Liver (tissue), 9 donors: Measurements from ENCODE around the gene XXYLT1. TPM values are rescaled to one million over a fixed set of nuclear protein-coding genes. Genes with fewer than 3 reads are reported as not detected.

ENCODE experiments used
- DNase-seq: peaks from one replicate; pipeline ENCODE4 v3.0.0-alpha.2; 2017; ENCODE audit warnings: low spot score
- H3K27ac ChIP-seq, 2 donors: one replicate each; pipeline ENCODE4 v1.7.0; 2013; ENCODE audit warnings: inconsistent platforms in 2 of 2, low read length in 2 of 2, control low read depth in 1 of 2, low read depth in 1 of 2, mild to moderate bottlenecking in 1 of 2
- H3K27me3 ChIP-seq, 4 donors: one replicate each; pipeline versions ENCODE4 v1.6.1 to v1.7.0; 2013; ENCODE audit warnings: low read length in 3 of 4, inconsistent platforms in 1 of 4, mild to moderate bottlenecking in 1 of 4, moderate library complexity in 1 of 4; ENCODE audit not compliant: control insufficient read depth in 4 of 4, insufficient read depth in 4 of 4
- H3K36me3 ChIP-seq, 4 donors: one replicate each; pipeline versions ENCODE4 v1.6.1 to v1.7.0; 2013; ENCODE audit warnings: low read length in 3 of 4, mild to moderate bottlenecking in 3 of 4, low read depth in 1 of 4, moderate library complexity in 1 of 4; ENCODE audit not compliant: control insufficient read depth in 4 of 4, insufficient read depth in 3 of 4
- H3K4me1 ChIP-seq, 4 donors: one replicate each; pipeline versions ENCODE4 v1.6.1 to v1.7.0; 2013; ENCODE audit warnings: low read length in 3 of 4, mild to moderate bottlenecking in 3 of 4, moderate library complexity in 1 of 4; ENCODE audit not compliant: control insufficient read depth in 4 of 4, insufficient read depth in 4 of 4
- H3K4me3 ChIP-seq, 3 donors: one replicate each; pipeline versions ENCODE4 v1.6.1 to v1.7.0; 2013; ENCODE audit warnings: low read length in 3 of 3, control low read depth in 1 of 3, low read depth in 1 of 3, mild to moderate bottlenecking in 1 of 3
- H3K9ac ChIP-seq, 2 donors: one replicate each; pipeline ENCODE4 v1.7.0; 2013; ENCODE audit warnings: low read length in 2 of 2, mild to moderate bottlenecking in 2 of 2, moderate library complexity in 2 of 2, control low read depth in 1 of 2, low read depth in 1 of 2
- H3K9me3 ChIP-seq, 4 donors: one replicate each; pipeline versions ENCODE4 v1.6.1 to v1.7.0; 2013; ENCODE audit warnings: low read length in 3 of 4; ENCODE audit not compliant: control insufficient read depth in 4 of 4
- ATF3 ChIP-seq: IDR thresholded peaks from 2 replicates; pipeline ENCODE4 v1.6.1; 2016; ENCODE audit warnings: antibody characterized with exemption
- CTCF ChIP-seq: fragments of 150-350 bp; IDR thresholded peaks from 2 replicates; pipeline ENCODE4 v1.5.1; 2017; ENCODE audit warnings: improper control_type of control experiment, low read depth, low read length; ENCODE audit not compliant: missing input control
- EGR1 ChIP-seq, 2 donors: IDR thresholded peaks; 2 replicates each; pipeline ENCODE4 v1.6.1; 2016 to 2018; ENCODE audit warnings: antibody characterized with exemption in 2 of 2, low read depth in 2 of 2
- FOXA1 ChIP-seq: IDR thresholded peaks from 2 replicates; pipeline ENCODE4 v1.6.1; 2016; ENCODE audit warnings: antibody characterized with exemption
- FOXA2 ChIP-seq: IDR thresholded peaks from 2 replicates; pipeline ENCODE4 v1.6.1; 2016; ENCODE audit warnings: antibody characterized with exemption
- GABPA ChIP-seq, 2 donors: IDR thresholded peaks in 1 of 2; conservative IDR thresholded peaks in 1 of 2; 2 replicates each; pipeline ENCODE4 v1.6.1; 2016; ENCODE audit warnings: antibody characterized with exemption in 2 of 2, mild to moderate bottlenecking in 1 of 2, moderate library complexity in 1 of 2
- HNF4A ChIP-seq, 2 donors: conservative IDR thresholded peaks; 2 replicates each; pipeline ENCODE4 v1.6.1; 2016; ENCODE audit warnings: antibody characterized with exemption in 2 of 2, mild to moderate bottlenecking in 2 of 2
- HNF4G ChIP-seq: IDR thresholded peaks from 2 replicates; pipeline ENCODE4 v1.6.1; 2016; ENCODE audit warnings: antibody characterized with exemption
- JUND ChIP-seq, 2 donors: IDR thresholded peaks; 2 replicates each; pipeline ENCODE4 v1.6.1; 2016; ENCODE audit warnings: antibody characterized with exemption in 2 of 2
- MAX ChIP-seq: IDR thresholded peaks from 2 replicates; pipeline ENCODE4 v1.6.1; 2016; ENCODE audit warnings: antibody characterized with exemption
- NR2F2 ChIP-seq: IDR thresholded peaks from 2 replicates; pipeline ENCODE4 v1.6.1; 2016; ENCODE audit warnings: antibody characterized with exemption
- RAD21 ChIP-seq, 2 donors: IDR thresholded peaks; 2 replicates each; pipeline ENCODE4 v1.6.1; 2016; ENCODE audit warnings: antibody characterized with exemption in 2 of 2, mild to moderate bottlenecking in 2 of 2
- REST ChIP-seq: IDR thresholded peaks from 2 replicates; pipeline ENCODE4 v1.6.1; 2016; ENCODE audit warnings: antibody characterized with exemption, mild to moderate bottlenecking
- RXRA ChIP-seq, 2 donors: IDR thresholded peaks; 2 replicates each; pipeline ENCODE4 v1.6.1; 2017 to 2018; ENCODE audit warnings: antibody characterized with exemption in 2 of 2, mild to moderate bottlenecking in 1 of 2
- SP1 ChIP-seq: IDR thresholded peaks from 2 replicates; pipeline ENCODE4 v1.6.1; 2018; ENCODE audit warnings: antibody characterized with exemption, mild to moderate bottlenecking
- TAF1 ChIP-seq: conservative IDR thresholded peaks from 2 replicates; pipeline ENCODE4 v1.6.1; 2016; ENCODE audit warnings: antibody characterized with exemption, mild to moderate bottlenecking
- YY1 ChIP-seq: IDR thresholded peaks from 2 replicates; pipeline ENCODE4 v1.6.1; 2016; ENCODE audit warnings: antibody characterized with exemption, mild to moderate bottlenecking
- ZBTB33 ChIP-seq: IDR thresholded peaks from 2 replicates; pipeline ENCODE4 v1.6.1; 2016; ENCODE audit warnings: antibody characterized with exemption
- WGBS: extraction: QIAGEN DNeasy Blood & Tissue Kit; methylation state at CpG from one replicate; pipeline ENCODE4 v1.1.7; 2013; 5-methylcytosine and 5-hydroxymethylcytosine counted together
- polyA plus RNA-seq, 2 donors: library from polyadenylated mRNA; stranded (reverse) in 1 of 2; unstranded in 1 of 2; fragments of 200-250 nt in 1 of 2; fragments of >200 nt in 1 of 2; fragmentation: Nextera tagmentation in 1 of 2; extraction: Ambion mirVana in 1 of 2; gene quantifications; one replicate each; pipeline versions ENCODE4 v1.2.1 to v1.2.3, GENCODE V29; 2013 to 2015
- total RNA-seq, 2 donors: library from RNA; depleted of rRNA; stranded (reverse); fragments of >200 nt; gene quantifications; one replicate each; pipeline ENCODE4 v1.2.3, GENCODE V29; 2014
- donor health status: healthy.
- donor health status: healthy.
- donor health status: healthy.
- donor health status: healthy.
- donor health status: healthy.

Gene XXYLT1
- total and polyA plus RNA-seq, 4 donors: 0.93 to 7.6 (median 2.8) TPM

GRCh38 chr3:195312714-195313113 is 41.8 kb upstream of the XXYLT1 start:
- H3K27ac ChIP-seq: no peak overlapping the region
- H3K4me1 ChIP-seq: no peaks in the 10 kb centered on the region
- DNase-seq: no peak
- TF ChIP-seq HNF4A (conservative IDR thresholded peaks at IDR 0.05): no peak
- no peak for TF ChIP-seq HNF4G
- no peak for TF ChIP-seq YY1
- TF ChIP-seq ATF3: no peak
- TF ChIP-seq MAX: no peak
- TF ChIP-seq FOXA2: no peak
- TF ChIP-seq GABPA (IDR thresholded peaks at IDR 0.05 in 1 of 2, conservative IDR thresholded peaks at IDR 0.05 in 1 of 2): no peak
- no peak for TF ChIP-seq FOXA1
- TF ChIP-seq REST: no peak
- TF ChIP-seq NR2F2: no peak
- TF ChIP-seq SP1: no peak
- no peak for TF ChIP-seq TAF1
- TF ChIP-seq JUND (IDR thresholded peaks at IDR 0.05): no peak
- TF ChIP-seq RAD21 (IDR thresholded peaks at IDR 0.05): no peak
- TF ChIP-seq EGR1 (IDR thresholded peaks at IDR 0.05; ENCODE audit: low read depth in 2 of 2): no peak
- no peak for TF ChIP-seq RXRA (IDR thresholded peaks at IDR 0.05)
- TF ChIP-seq ZBTB33: no peak
- no peak for TF ChIP-seq CTCF
- H3K36me3 ChIP-seq: peaks cover 0 to 4% (median 0%) of the 10 kb centered on the region in 4 donors
- 81% methylated on average over 6 of the region's 6 CpGs for WGBS
- H3K9ac ChIP-seq: no peak overlapping the region
- H3K4me3 ChIP-seq: no peak overlapping the region
- H3K27me3 ChIP-seq: no peaks in the 10 kb centered on the region
- no peaks in the 10 kb centered on the region for H3K9me3 ChIP-seq

GRCh38 chr3:195307711-195308110 is 36.8 kb upstream of the XXYLT1 start:
- no peak overlapping the region for H3K4me3 ChIP-seq
- DNase-seq: no peak
- TF ChIP-seq GABPA (IDR thresholded peaks at IDR 0.05 in 1 of 2, conservative IDR thresholded peaks at IDR 0.05 in 1 of 2) (no peak), RXRA (IDR thresholded peaks at IDR 0.05) (no peak), HNF4A (conservative IDR thresholded peaks at IDR 0.05) (no peak), TAF1 (no peak), RAD21 (IDR thresholded peaks at IDR 0.05) (no peak), FOXA1 (no peak), YY1 (no peak), SP1 (no peak)

More at GRCh38 chr3:195307711-195308110, 36.8 kb upstream of the XXYLT1 start:
- Histone ChIP-seq H3K4me1 (no peaks in the 10 kb centered on the region), H3K36me3 (peaks cover 0 to 7% (median 3%) of the 10 kb centered on the region in 4 donors), H3K27me3 (no peaks in the 10 kb centered on the region), H3K9ac (no peak overlapping the region), H3K9me3 (no peaks in the 10 kb centered on the region), H3K27ac (no peak overlapping the region)
